ENCODE data around the gene CD34.
A peak's percentile ranks its signal among the peaks of the same experiment; 100 is the strongest.

The CD34 gene

DNA sequence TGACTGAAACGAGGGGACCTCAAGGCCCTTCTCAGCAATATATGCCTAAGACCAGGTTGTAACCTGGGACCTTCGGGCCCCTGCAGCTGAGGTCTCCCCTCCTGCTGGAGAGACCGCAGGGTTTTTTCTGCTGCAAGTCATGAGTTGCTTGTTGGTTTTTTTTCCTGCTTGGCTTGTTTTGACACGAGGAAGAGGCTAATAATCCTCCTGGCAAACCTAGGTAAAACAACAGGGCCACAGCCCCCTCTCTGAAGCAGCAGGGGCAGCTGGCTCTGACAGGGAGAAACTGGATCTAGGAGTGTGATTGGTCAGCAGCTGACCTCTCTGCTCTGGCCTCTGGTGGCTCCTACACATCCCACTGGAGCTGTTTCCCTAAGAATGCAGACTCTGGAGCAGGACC lies 69.0 kb downstream of the CD34 start:
- TF ChIP-seq, protein P1, sequence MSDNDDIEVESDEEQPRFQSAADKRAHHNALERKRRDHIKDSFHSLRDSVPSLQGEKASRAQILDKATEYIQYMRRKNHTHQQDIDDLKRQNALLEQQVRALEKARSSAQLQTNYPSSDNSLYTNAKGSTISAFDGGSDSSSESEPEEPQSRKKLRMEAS (IDR thresholded peaks at IDR 0.05; ENCODE audit: low read depth, low read length) = no peak
- no peak for DNase-seq (ENCODE audit: low read depth)

GRCh38 chr1:207841293-207841692 lies 69.6 kb downstream of the CD34 start:
- TF ChIP-seq, protein P2, sequence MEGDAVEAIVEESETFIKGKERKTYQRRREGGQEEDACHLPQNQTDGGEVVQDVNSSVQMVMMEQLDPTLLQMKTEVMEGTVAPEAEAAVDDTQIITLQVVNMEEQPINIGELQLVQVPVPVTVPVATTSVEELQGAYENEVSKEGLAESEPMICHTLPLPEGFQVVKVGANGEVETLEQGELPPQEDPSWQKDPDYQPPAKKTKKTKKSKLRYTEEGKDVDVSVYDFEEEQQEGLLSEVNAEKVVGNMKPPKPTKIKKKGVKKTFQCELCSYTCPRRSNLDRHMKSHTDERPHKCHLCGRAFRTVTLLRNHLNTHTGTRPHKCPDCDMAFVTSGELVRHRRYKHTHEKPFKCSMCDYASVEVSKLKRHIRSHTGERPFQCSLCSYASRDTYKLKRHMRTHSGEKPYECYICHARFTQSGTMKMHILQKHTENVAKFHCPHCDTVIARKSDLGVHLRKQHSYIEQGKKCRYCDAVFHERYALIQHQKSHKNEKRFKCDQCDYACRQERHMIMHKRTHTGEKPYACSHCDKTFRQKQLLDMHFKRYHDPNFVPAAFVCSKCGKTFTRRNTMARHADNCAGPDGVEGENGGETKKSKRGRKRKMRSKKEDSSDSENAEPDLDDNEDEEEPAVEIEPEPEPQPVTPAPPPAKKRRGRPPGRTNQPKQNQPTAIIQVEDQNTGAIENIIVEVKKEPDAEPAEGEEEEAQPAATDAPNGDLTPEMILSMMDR (IDR thresholded peaks at IDR 0.05; ENCODE audit: low read depth, low read length) = no peak
- TF ChIP-seq POLR2A (IDR thresholded peaks at IDR 0.05; ENCODE audit: extremely low read depth, insufficient read length) = no peak
- TF ChIP-seq MYC (IDR thresholded peaks at IDR 0.05; ENCODE audit: low read depth, low read length) = no peak
- TF ChIP-seq, protein P1 (IDR thresholded peaks at IDR 0.05; ENCODE audit: low read depth, low read length) = no peak
- H3K4me3 ChIP-seq (ENCODE audit: low read depth, low read length) = no peak overlapping the region
- peak; percentile 35 for DNase-seq (ENCODE audit: low read depth)

More for the DNA sequence above, 69.0 kb downstream of the CD34 start:
- no peak overlapping the region for H3K4me3 ChIP-seq (ENCODE audit: low read depth, low read length)

DNA sequence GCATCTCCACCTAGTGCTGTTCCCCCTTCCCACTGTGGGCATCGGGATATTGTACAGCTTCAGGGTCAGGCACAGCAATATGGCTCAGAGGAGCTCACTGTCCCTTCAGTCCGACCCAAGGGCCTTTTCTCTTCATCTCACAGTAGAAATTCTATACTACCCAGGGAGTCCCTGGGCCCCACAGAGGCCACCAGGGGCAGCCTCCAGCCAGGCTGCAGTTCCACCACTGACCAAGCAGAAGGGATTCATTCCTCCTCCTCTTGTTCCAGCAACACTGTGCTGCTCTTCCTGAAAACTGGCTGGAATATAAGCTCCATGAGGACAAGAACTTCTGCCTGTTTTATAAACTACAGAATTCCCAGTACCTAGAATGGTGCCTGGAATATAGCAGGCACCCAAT lies 70.5 kb downstream of the CD34 start:
- TF ChIP-seq MYC (IDR thresholded peaks at IDR 0.05; ENCODE audit: low read depth, low read length) (no peak), POLR2A (IDR thresholded peaks at IDR 0.05; ENCODE audit: extremely low read depth, insufficient read length) (no peak)
- TF ChIP-seq, protein P2 (IDR thresholded peaks at IDR 0.05; ENCODE audit: low read depth, low read length) = no peak
- TF ChIP-seq, protein P1 (IDR thresholded peaks at IDR 0.05; ENCODE audit: low read depth, low read length) = no peak
- H3K4me3 ChIP-seq (ENCODE audit: low read depth, low read length) = no peak overlapping the region
- DNase-seq (ENCODE audit: low read depth) = no peak

DNA sequence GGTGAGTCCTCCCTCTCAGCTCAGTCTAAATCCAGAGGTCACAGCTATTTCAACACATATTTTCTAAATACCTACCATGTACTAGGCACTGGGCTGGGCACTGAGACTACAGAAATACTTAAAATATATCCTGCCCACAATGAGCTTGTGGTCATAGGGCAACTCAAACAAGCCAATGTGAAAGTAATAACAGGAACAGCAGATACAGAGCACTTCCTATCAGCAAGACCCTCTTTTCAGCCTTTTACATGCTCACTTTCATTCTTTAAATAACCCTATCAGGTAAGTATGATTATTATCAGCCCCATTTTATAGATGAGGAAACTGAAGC lies 71.9 kb downstream of the CD34 start:
- TF ChIP-seq POLR2A (IDR thresholded peaks at IDR 0.05; ENCODE audit: extremely low read depth, insufficient read length) (no peak), MYC (IDR thresholded peaks at IDR 0.05; ENCODE audit: low read depth, low read length) (no peak)
- TF ChIP-seq, protein P2 (IDR thresholded peaks at IDR 0.05; ENCODE audit: low read depth, low read length) = no peak
- TF ChIP-seq, protein P1 (IDR thresholded peaks at IDR 0.05; ENCODE audit: low read depth, low read length) = no peak
- DNase-seq (ENCODE audit: low read depth) = no peak
- H3K4me3 ChIP-seq (ENCODE audit: low read depth, low read length) = no peak overlapping the region

DNA sequence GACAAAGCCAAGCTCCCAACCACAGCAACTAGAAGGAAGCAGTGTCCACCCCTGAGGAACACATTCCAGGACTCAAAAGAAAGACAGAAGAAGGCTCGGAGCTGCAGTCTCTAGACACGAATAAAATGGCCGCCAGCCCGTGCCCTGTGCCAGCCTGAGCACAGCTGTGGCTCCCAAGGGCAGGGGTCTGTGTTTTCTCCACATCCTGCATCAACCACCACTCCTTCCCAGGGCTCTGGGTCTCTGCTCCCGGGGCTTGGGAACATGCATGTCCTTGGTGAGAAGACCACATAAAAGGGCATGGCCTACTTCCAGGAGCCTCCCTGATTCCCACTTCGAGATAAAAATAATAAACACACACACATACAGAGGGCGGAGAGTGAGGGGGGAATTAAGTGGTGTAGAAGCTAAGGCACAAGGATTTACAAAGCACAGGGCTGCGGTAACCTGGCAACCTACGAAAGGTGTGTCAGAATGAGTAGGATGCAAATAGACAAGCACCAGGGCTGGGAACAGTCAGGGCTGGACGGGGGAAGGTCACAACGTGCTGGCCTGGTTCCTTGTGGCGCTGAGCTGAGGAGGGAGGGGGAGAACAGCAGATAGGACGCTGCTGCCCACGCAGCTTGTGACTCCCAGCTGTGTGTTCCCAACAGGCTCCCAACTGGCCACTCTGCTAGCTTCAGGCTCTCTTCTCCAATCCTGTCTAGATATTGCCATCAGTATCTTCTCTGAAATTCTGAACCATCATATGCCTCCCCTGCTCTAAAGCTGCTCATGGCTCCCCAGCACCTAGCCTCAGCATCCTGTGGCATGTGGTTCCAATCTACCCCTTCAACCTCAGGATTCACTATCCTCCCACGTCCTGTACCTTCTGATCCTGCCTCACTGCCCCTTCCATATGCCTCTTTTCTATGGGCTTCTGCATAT lies 72.5 kb downstream of the CD34 start:
- H3K4me3 ChIP-seq (ENCODE audit: low read depth, low read length) = no peak overlapping the region
- TF ChIP-seq, protein P1 (IDR thresholded peaks at IDR 0.05; ENCODE audit: low read depth, low read length) = no peak
- TF ChIP-seq POLR2A (IDR thresholded peaks at IDR 0.05; ENCODE audit: extremely low read depth, insufficient read length) = no peak
- TF ChIP-seq MYC (IDR thresholded peaks at IDR 0.05; ENCODE audit: low read depth, low read length) = no peak
- DNase-seq (ENCODE audit: low read depth) = no peak

GRCh38 chr1:207837673-207838072 lies 73.3 kb downstream of the CD34 start:
- H3K4me3 ChIP-seq (ENCODE audit: low read depth, low read length) = no peak overlapping the region
- TF ChIP-seq, protein P2 (IDR thresholded peaks at IDR 0.05; ENCODE audit: low read depth, low read length) = no peak
- no peak for TF ChIP-seq POLR2A (IDR thresholded peaks at IDR 0.05; ENCODE audit: extremely low read depth, insufficient read length)
- TF ChIP-seq, protein P1 (IDR thresholded peaks at IDR 0.05; ENCODE audit: low read depth, low read length) = no peak
- TF ChIP-seq MYC (IDR thresholded peaks at IDR 0.05; ENCODE audit: low read depth, low read length) = no peak
- no peak for DNase-seq (ENCODE audit: low read depth)

Data from NB4 (cell line).